Neural progenitor cell (in vitro differentiated cells): ENCODE measurements around the gene CHCHD6. TPM values are rescaled to one million over a fixed set of nuclear protein-coding genes. Genes with fewer than 3 reads are reported as not detected.

Experiments used
- DNase-seq: peaks from one replicate; pipeline ENCODE4 v3.0.0-alpha.2; 2016; ENCODE audit warnings: low spot score
- H2AFZ ChIP-seq: fragments of 200-600 bp; sonication (generic); replicated peaks from 2 replicates; pipeline ENCODE4 v1.6.1; 2016; ENCODE audit warnings: antibody characterized with exemption
- H3F3A ChIP-seq: fragments of 200-600 bp; sonication (generic); 2 replicates; pipeline ENCODE4 v1.6.1; 2016; ENCODE audit warnings: antibody characterized with exemption, low read depth
- H3K27ac ChIP-seq: fragments of 200-600 bp; sonication (generic); 2 replicates; pipeline ENCODE4 v1.5.1; 2016; ENCODE audit warnings: mild to moderate bottlenecking
- H3K27me3 ChIP-seq: fragments of 200-600 bp; sonication (generic); 2 replicates; pipeline ENCODE4 v1.6.1; 2016; ENCODE audit warnings: mild to moderate bottlenecking, moderate library complexity
- H3K36me3 ChIP-seq: fragments of 200-600 bp; sonication (generic); 2 replicates; pipeline ENCODE4 v1.5.1; 2016
- H3K4me1 ChIP-seq: fragments of 200-600 bp; sonication (generic); 2 replicates; pipeline ENCODE4 v1.6.1; 2016; ENCODE audit warnings: mixed run types
- H3K4me2 ChIP-seq: fragments of 200-600 bp; sonication (generic); 2 replicates; pipeline ENCODE4 v1.6.1; 2016
- H3K4me3 ChIP-seq: fragments of 200-600 bp; sonication (generic); 2 replicates; pipeline ENCODE4 v1.5.1; 2016
- H3K79me2 ChIP-seq: fragments of 200-600 bp; sonication (generic); 2 replicates; pipeline ENCODE4 v1.6.1; 2016; ENCODE audit warnings: low read depth
- H3K9ac ChIP-seq: fragments of 200-600 bp; sonication (generic); 2 replicates; pipeline ENCODE4 v1.6.1; 2016
- H3K9me3 ChIP-seq: fragments of 200-600 bp; sonication (generic); 2 replicates; pipeline ENCODE4 v1.5.1; 2016; ENCODE audit warnings: low read depth
- H4K20me1 ChIP-seq: fragments of 200-600 bp; sonication (generic); 2 replicates; pipeline ENCODE4 v1.6.1; 2016; ENCODE audit warnings: low read depth
- H3K27ac Mint-ChIP-seq: 3 replicates; pipeline ENCODE4 v1.8.0; 2021; ENCODE audit warnings: mixed read lengths
- H3K27me3 Mint-ChIP-seq: 2 replicates; pipeline ENCODE4 v1.8.0; 2022; ENCODE audit warnings: low read depth, mild to moderate bottlenecking, inconsistent platforms, moderate library complexity, mixed read lengths; ENCODE audit not compliant: insufficient read depth
- H3K36me3 Mint-ChIP-seq: 3 replicates; pipeline ENCODE4 v1.8.0; 2021; ENCODE audit warnings: mixed read lengths
- H3K4me1 Mint-ChIP-seq: 3 replicates; pipeline ENCODE4 v1.8.0; 2021; ENCODE audit warnings: mixed read lengths
- H3K4me3 Mint-ChIP-seq: 3 replicates; pipeline ENCODE4 v1.8.0; 2021; ENCODE audit warnings: mild to moderate bottlenecking, moderate library complexity, mixed read lengths
- H3K9me3 Mint-ChIP-seq: 3 replicates; pipeline ENCODE4 v1.8.0; 2020; ENCODE audit warnings: mixed read lengths
- CTCF ChIP-seq: fragments of 200-600 bp; sonication (generic); IDR thresholded peaks from 2 replicates; pipeline ENCODE4 v1.5.1; 2017; ENCODE audit warnings: antibody characterized with exemption, mild to moderate bottlenecking
- EZH2 ChIP-seq: fragments of 200-600 bp; sonication (generic); IDR thresholded peaks from 2 replicates; pipeline ENCODE4 v1.6.1; 2017; ENCODE audit warnings: antibody characterized with exemption, mild to moderate bottlenecking, moderate library complexity
- EZH2phosphoT487 ChIP-seq: fragments of 200-600 bp; sonication (generic); IDR thresholded peaks from 2 replicates; pipeline ENCODE4 v1.6.1; 2017; ENCODE audit warnings: antibody characterized with exemption
- total RNA-seq: library from RNA; depleted of rRNA; stranded (reverse); fragments of >200 nt; gene quantifications from 2 replicates; pipeline ENCODE4 v1.2.3, GENCODE V29; 2015; ENCODE audit warnings: low replicate concordance

Gene CHCHD6
- total RNA-seq, 1 donor from 2014 or later = 35.7 TPM

GRCh38 chr3:126908752-126909275, 204.8 kb downstream of the CHCHD6 start:
- no peaks in the 10 kb centered on the region for H3K36me3 ChIP-seq
- H3K79me2 ChIP-seq = no peaks in the 10 kb centered on the region
- no peak overlapping the region for H3K4me3 ChIP-seq
- peaks cover 2% of the 10 kb centered on the region for H3K27me3 Mint-ChIP-seq
- TF ChIP-seq EZH2phosphoT487 (no peak), CTCF (no peak), EZH2 (no peak)
- no peaks in the 10 kb centered on the region for H3K4me1 ChIP-seq
- no peak overlapping the region for H2AFZ ChIP-seq
- H4K20me1 ChIP-seq = no peaks in the 10 kb centered on the region
- no peaks in the 10 kb centered on the region for H3K27me3 ChIP-seq
- H3K9me3 ChIP-seq = no peaks in the 10 kb centered on the region
- no peaks in the 10 kb centered on the region for H3F3A ChIP-seq
- no peak overlapping the region for H3K4me2 ChIP-seq
- no peak overlapping the region for H3K4me3 Mint-ChIP-seq
- no peaks in the 10 kb centered on the region for H3K9me3 Mint-ChIP-seq
- no peak for DNase-seq
- no peak overlapping the region for H3K9ac ChIP-seq
- no peak overlapping the region for H3K27ac ChIP-seq
- H3K27ac Mint-ChIP-seq = no peak overlapping the region
- H3K36me3 Mint-ChIP-seq = peaks cover 3% of the 10 kb centered on the region
- peaks cover 16% of the 10 kb centered on the region for H3K4me1 Mint-ChIP-seq

- H3K9me3 Mint-ChIP-seq = no peaks in the 10 kb centered on the region
- no peak overlapping the region for H3K4me3 Mint-ChIP-seq
- no peak for DNase-seq
- Histone ChIP-seq H3K4me1 (no peaks in the 10 kb centered on the region), H3K9me3 (no peaks in the 10 kb centered on the region), H3K4me3 (no peak overlapping the region), H3K27me3 (no peaks in the 10 kb centered on the region), H3K9ac (no peak overlapping the region), H3F3A (no peaks in the 10 kb centered on the region), H3K4me2 (no peak overlapping the region), H3K79me2 (no peaks in the 10 kb centered on the region), H3K36me3 (no peaks in the 10 kb centered on the region), H4K20me1 (no peaks in the 10 kb centered on the region), H3K27ac (no peak overlapping the region), H2AFZ (no peak overlapping the region)
- H3K4me1 Mint-ChIP-seq = peaks cover 16% of the 10 kb centered on the region
- peaks cover 6% of the 10 kb centered on the region for H3K36me3 Mint-ChIP-seq
- TF ChIP-seq EZH2 (no peak), CTCF (no peak), EZH2phosphoT487 (no peak)
- peaks cover 2% of the 10 kb centered on the region for H3K27me3 Mint-ChIP-seq
- H3K27ac Mint-ChIP-seq = peak overlapping the region; percentile 10
Observed at GRCh38 chr3:126910231-126910630, 206.2 kb downstream of the CHCHD6 start.

GRCh38 chr3:126911162-126912026, 207.4 kb downstream of the CHCHD6 start:
- H4K20me1 ChIP-seq = no peaks in the 10 kb centered on the region
- no peaks in the 10 kb centered on the region for H3K36me3 ChIP-seq
- Mint-ChIP-seq H3K27ac (peak overlapping the region; percentile 27), H3K4me1 (peaks cover 16% of the 10 kb centered on the region), H3K36me3 (peaks cover 9% of the 10 kb centered on the region), H3K9me3 (no peaks in the 10 kb centered on the region), H3K4me3 (no peak overlapping the region), H3K27me3 (peaks cover 2% of the 10 kb centered on the region)
- H3K4me1 ChIP-seq = no peaks in the 10 kb centered on the region
- no peaks in the 10 kb centered on the region for H3K27me3 ChIP-seq
- H3K9ac ChIP-seq = no peak overlapping the region
- H3K9me3 ChIP-seq = no peaks in the 10 kb centered on the region
- no peak overlapping the region for H3K27ac ChIP-seq
- DNase-seq = no peak
- TF ChIP-seq EZH2 (no peak), CTCF (no peak), EZH2phosphoT487 (no peak)
- no peaks in the 10 kb centered on the region for H3F3A ChIP-seq
- H2AFZ ChIP-seq = no peak overlapping the region
- H3K4me3 ChIP-seq = no peak overlapping the region
- H3K79me2 ChIP-seq = no peaks in the 10 kb centered on the region
- H3K4me2 ChIP-seq = no peak overlapping the region
